Measurements from ENCODE around the gene KIF13A.

- no peak for TF ChIP-seq POLR2AphosphoS5 (IDR thresholded peaks at IDR 0.05; ENCODE audit: borderline replicate concordance, low read depth, low read length)
- TF ChIP-seq EZH2 (IDR thresholded peaks at IDR 0.05) = no peak
These were observed 85.9 kb downstream of the KIF13A start for GRCh38 chr6:17901493-17901892.

All from SK-N-MC (cell line).